Dermis blood vessel endothelial cell (primary cell): ENCODE measurements around the gene PLA2G12A. TPM values are rescaled to one million over a fixed set of nuclear protein-coding genes. Genes with fewer than 3 reads are reported as not detected.

Experiments used
- DNase-seq: peaks from one replicate; pipeline ENCODE4 v3.0.0; 2010
- total RNA-seq: library from RNA; depleted of rRNA; stranded (reverse); fragments of >200 nt; gene quantifications from 2 replicates; pipeline ENCODE4 v1.2.3, GENCODE V29; 2014

PLA2G12A gene
- 15.4 and 49.2 TPM in 2 replicates for total RNA-seq

GRCh38 chr4:109729718-109730618 lies at the start of gene PLA2G12A:
Gene PLA2G12A, minus strand, starts transcription at chr4:109730070. Its CDS starts 261 bp downstream, at chr4:109729809.
- DNase-seq = peak; percentile 71

- no peak for DNase-seq
These were observed 35.0 kb upstream of the PLA2G12A start for GRCh38 chr4:109764789-109765402.

- no peak for DNase-seq
These were observed 34.5 kb upstream of the PLA2G12A start for GRCh38 chr4:109764376-109764775.

GRCh38 chr4:109760682-109761081 lies 30.8 kb upstream of the PLA2G12A start:
- DNase-seq = no peak

- DNase-seq = no peak
These were observed 25.8 kb upstream of the PLA2G12A start for GRCh38 chr4:109755656-109756055.

GRCh38 chr4:109754093-109754857 lies 24.4 kb upstream of the PLA2G12A start:
- no peak for DNase-seq

- no peak for DNase-seq
These were observed 22.7 kb upstream of the PLA2G12A start for GRCh38 chr4:109752525-109752924.

- no peak for DNase-seq
These were observed 22.0 kb upstream of the PLA2G12A start for GRCh38 chr4:109751852-109752251.

- DNase-seq = no peak
These were observed 20.9 kb upstream of the PLA2G12A start for GRCh38 chr4:109750652-109751244.

GRCh38 chr4:109749388-109750082 lies 19.7 kb upstream of the PLA2G12A start:
- DNase-seq = no peak

GRCh38 chr4:109748114-109748513 lies 18.2 kb upstream of the PLA2G12A start:
- no peak for DNase-seq

GRCh38 chr4:109746728-109747127 lies 16.9 kb upstream of the PLA2G12A start:
- DNase-seq = no peak

GRCh38 chr4:109745830-109746229 lies 16.0 kb upstream of the PLA2G12A start:
- DNase-seq = no peak

GRCh38 chr4:109739547-109739946 lies 9.7 kb upstream of the PLA2G12A start:
- DNase-seq = no peak

GRCh38 chr4:109738104-109738872 lies 8.4 kb upstream of the PLA2G12A start:
- DNase-seq = no peak

GRCh38 chr4:109735566-109736365 lies 5.9 kb upstream of the PLA2G12A start:
- DNase-seq = no peak

- no peak for DNase-seq
These were observed 3.9 kb upstream of the PLA2G12A start for GRCh38 chr4:109733728-109734127.

GRCh38 chr4:109730619-109731545 lies 1.0 kb upstream of the PLA2G12A start:
- DNase-seq = peak; percentile 5

GRCh38 chr4:109729117-109729717 lies 653 bp downstream of the PLA2G12A start:
- peak; percentile 27 for DNase-seq
